Neural cell (in vitro differentiated cells): ENCODE results near the gene TMEM40.

ENCODE experiments used
- EP300 ChIP-seq: fragments of 450-650 bp; conservative IDR thresholded peaks from 2 replicates; pipeline ENCODE4 v1.6.1; 2014; ENCODE audit warnings: antibody characterized with exemption, mild to moderate bottlenecking, moderate library complexity; ENCODE audit not compliant: poor library complexity, severe bottlenecking
- EZH2 ChIP-seq: fragments of 200-600, 300-800 bp; shearing (Covaris generic), sonication (generic); IDR thresholded peaks from 2 replicates; pipeline ENCODE4 v1.6.1; 2014; ENCODE audit warnings: antibody characterized with exemption, low read length, borderline replicate concordance, mild to moderate bottlenecking; ENCODE audit not compliant: insufficient read depth, poor library complexity, severe bottlenecking
- RAD21 ChIP-seq: fragments of 450-650 bp; conservative IDR thresholded peaks from 2 replicates; pipeline ENCODE4 v1.6.1; 2014; ENCODE audit warnings: antibody characterized with exemption, mild to moderate bottlenecking, moderate library complexity
- TAF1 ChIP-seq: IDR thresholded peaks from 2 replicates; pipeline ENCODE4 v1.6.1; 2012; ENCODE audit warnings: low read depth
- TF ChIP-seq, protein P1 (sequence below): fragments of 450-650 bp; IDR thresholded peaks from 2 replicates; pipeline ENCODE4 v1.5.1; 2014; ENCODE audit warnings: antibody characterized with exemption, mild to moderate bottlenecking, moderate library complexity; ENCODE audit not compliant: poor library complexity, severe bottlenecking
- TF ChIP-seq, protein P2 (sequence below): IDR thresholded peaks from 2 replicates; pipeline ENCODE4 v1.6.1; 2012; ENCODE audit warnings: borderline replicate concordance

DNA sequence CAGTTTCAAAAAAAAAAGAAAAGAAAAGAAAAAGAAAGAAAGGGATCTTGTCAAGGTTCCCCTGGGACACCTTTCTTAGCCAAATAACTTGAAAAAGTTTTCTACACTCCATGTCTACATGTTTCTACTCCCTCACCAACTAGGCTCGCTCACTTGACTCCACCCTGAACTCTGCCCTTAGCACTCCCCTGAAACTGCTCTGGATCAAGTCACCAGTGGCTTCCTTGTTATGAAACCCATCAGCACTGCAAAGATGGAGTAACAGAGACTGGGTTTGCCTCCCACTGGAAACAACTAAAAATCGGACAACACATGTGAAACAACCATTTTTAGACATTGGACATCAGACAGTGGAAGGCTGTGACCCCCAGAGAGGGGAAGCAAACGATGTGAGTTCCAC is 36.8 kb downstream of the TMEM40 start:
- TF ChIP-seq TAF1 (no peak), RAD21 (no peak), EP300 (no peak), EZH2 (no peak)
- TF ChIP-seq, protein P1, sequence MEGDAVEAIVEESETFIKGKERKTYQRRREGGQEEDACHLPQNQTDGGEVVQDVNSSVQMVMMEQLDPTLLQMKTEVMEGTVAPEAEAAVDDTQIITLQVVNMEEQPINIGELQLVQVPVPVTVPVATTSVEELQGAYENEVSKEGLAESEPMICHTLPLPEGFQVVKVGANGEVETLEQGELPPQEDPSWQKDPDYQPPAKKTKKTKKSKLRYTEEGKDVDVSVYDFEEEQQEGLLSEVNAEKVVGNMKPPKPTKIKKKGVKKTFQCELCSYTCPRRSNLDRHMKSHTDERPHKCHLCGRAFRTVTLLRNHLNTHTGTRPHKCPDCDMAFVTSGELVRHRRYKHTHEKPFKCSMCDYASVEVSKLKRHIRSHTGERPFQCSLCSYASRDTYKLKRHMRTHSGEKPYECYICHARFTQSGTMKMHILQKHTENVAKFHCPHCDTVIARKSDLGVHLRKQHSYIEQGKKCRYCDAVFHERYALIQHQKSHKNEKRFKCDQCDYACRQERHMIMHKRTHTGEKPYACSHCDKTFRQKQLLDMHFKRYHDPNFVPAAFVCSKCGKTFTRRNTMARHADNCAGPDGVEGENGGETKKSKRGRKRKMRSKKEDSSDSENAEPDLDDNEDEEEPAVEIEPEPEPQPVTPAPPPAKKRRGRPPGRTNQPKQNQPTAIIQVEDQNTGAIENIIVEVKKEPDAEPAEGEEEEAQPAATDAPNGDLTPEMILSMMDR: no peak
- TF ChIP-seq, protein P2, sequence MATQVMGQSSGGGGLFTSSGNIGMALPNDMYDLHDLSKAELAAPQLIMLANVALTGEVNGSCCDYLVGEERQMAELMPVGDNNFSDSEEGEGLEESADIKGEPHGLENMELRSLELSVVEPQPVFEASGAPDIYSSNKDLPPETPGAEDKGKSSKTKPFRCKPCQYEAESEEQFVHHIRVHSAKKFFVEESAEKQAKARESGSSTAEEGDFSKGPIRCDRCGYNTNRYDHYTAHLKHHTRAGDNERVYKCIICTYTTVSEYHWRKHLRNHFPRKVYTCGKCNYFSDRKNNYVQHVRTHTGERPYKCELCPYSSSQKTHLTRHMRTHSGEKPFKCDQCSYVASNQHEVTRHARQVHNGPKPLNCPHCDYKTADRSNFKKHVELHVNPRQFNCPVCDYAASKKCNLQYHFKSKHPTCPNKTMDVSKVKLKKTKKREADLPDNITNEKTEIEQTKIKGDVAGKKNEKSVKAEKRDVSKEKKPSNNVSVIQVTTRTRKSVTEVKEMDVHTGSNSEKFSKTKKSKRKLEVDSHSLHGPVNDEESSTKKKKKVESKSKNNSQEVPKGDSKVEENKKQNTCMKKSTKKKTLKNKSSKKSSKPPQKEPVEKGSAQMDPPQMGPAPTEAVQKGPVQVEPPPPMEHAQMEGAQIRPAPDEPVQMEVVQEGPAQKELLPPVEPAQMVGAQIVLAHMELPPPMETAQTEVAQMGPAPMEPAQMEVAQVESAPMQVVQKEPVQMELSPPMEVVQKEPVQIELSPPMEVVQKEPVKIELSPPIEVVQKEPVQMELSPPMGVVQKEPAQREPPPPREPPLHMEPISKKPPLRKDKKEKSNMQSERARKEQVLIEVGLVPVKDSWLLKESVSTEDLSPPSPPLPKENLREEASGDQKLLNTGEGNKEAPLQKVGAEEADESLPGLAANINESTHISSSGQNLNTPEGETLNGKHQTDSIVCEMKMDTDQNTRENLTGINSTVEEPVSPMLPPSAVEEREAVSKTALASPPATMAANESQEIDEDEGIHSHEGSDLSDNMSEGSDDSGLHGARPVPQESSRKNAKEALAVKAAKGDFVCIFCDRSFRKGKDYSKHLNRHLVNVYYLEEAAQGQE: no peak
